ENCODE results near the gene GSN.

The GSN gene

DNA sequence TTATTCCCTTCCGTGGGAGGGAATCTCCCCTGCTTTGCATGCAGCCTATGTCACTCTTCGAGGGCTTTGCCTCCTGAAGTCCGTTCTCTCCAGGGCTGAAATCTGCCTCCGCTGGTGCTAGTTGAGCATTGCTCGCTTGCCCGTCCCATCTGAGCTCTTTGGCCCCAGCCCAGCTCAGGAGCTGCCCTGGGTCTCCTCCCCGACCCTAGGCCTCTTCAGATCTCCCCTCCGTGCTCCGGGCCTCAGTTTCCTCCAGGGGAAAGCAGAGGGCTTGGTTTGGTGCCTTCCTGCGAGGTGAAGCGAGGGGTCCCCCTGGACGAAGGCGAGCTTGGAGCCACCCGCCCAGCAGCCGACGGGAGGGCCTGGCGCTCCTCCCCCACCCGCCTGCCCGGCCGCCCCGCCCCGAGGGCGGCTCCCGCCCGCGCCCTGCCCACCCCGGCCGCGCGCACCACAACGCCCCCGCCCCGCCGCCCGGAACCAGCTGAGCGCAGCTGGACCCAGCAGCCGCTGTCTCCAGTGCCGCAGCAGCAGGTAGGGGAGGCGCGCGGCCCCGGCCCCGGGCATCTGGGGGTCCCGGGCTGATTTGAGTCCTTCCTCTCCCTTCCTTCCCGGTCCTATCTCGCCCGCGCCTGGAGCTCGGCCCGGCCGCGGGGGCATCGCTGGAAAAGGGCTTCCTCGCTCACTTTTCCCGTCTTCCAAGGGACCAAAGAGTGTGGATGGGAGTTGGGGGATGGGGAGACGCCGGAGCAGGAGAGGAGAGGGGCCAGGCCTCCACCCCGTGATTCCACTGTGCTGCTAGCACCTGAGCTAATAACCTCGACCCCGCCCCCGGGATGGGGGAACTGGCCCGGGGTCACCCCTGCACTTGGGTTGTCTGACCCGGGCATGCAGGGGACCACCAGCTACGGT is at the start of gene GSN:
Gene GSN, plus strand, starts transcription at position 474 of the 909 bp plus-strand sequence. CDS start 33,810 bp downstream, outside the sequence.
- TF ChIP-seq, protein P1, sequence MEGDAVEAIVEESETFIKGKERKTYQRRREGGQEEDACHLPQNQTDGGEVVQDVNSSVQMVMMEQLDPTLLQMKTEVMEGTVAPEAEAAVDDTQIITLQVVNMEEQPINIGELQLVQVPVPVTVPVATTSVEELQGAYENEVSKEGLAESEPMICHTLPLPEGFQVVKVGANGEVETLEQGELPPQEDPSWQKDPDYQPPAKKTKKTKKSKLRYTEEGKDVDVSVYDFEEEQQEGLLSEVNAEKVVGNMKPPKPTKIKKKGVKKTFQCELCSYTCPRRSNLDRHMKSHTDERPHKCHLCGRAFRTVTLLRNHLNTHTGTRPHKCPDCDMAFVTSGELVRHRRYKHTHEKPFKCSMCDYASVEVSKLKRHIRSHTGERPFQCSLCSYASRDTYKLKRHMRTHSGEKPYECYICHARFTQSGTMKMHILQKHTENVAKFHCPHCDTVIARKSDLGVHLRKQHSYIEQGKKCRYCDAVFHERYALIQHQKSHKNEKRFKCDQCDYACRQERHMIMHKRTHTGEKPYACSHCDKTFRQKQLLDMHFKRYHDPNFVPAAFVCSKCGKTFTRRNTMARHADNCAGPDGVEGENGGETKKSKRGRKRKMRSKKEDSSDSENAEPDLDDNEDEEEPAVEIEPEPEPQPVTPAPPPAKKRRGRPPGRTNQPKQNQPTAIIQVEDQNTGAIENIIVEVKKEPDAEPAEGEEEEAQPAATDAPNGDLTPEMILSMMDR (IDR thresholded peaks at IDR 0.05; ENCODE audit: insufficient read depth, missing control alignments), result no peak
- DNase-seq (ENCODE audit: insufficient read length, low spot score) (peak; percentile 65), FAIRE-seq (no peak)

DNA sequence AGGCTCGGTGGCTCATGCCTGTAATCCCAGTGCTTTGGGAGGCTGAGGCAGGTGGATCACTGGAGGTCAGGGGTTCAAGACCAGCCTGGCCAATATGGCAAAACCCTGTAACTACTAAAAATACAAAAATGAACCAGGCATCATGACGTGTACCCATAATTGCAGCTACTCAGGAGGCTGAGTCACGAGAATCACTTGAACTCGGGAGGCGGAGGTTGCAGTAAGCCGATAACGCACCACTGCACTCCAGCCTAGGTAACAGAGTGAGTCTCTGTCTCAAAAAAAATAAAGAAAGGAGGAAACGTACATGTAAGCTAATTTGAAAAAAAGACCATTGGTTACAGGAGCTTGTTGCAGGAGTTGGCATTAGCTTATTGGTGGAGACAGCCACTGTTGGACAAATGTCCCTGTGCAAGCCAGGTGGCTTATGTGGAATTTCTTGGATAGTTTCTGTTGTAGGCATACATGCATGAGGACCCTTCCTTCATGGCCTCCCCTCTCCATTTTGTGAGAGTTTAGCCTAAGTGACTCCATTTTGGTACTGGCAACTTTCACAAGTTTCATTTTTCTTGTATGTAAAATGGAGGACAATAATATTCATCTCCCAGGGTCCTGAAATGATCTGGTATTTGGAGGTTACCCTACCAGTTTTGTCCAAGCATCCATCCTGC is 49.5 kb upstream of the GSN start:
- TF ChIP-seq, protein P1 (IDR thresholded peaks at IDR 0.05; ENCODE audit: insufficient read depth, missing control alignments), result no peak
- FAIRE-seq (no peak), DNase-seq (ENCODE audit: insufficient read length, low spot score) (no peak)

DNA sequence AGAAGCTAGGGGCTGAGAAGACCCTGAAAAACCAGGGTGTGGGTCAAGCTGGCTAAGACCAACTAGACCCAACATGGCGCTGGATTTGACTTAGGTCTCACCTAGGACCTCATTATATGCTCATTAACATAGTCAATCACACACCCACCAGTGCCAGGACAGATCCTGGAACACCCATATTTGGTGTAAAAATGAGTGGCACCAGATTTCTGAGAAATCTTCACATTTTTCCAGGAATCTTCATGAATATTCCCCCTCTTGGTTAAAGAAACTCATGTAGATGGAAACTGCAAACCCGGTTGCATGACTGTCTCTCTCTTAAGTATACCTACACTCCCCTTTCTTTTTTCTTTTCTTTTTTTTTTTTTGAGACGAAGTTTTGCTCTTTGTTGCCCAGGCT is 48.4 kb upstream of the GSN start:
- TF ChIP-seq, protein P1 (IDR thresholded peaks at IDR 0.05; ENCODE audit: insufficient read depth, missing control alignments), result no peak
- FAIRE-seq, result no peak
- no peak for DNase-seq (ENCODE audit: insufficient read length, low spot score)

DNA sequence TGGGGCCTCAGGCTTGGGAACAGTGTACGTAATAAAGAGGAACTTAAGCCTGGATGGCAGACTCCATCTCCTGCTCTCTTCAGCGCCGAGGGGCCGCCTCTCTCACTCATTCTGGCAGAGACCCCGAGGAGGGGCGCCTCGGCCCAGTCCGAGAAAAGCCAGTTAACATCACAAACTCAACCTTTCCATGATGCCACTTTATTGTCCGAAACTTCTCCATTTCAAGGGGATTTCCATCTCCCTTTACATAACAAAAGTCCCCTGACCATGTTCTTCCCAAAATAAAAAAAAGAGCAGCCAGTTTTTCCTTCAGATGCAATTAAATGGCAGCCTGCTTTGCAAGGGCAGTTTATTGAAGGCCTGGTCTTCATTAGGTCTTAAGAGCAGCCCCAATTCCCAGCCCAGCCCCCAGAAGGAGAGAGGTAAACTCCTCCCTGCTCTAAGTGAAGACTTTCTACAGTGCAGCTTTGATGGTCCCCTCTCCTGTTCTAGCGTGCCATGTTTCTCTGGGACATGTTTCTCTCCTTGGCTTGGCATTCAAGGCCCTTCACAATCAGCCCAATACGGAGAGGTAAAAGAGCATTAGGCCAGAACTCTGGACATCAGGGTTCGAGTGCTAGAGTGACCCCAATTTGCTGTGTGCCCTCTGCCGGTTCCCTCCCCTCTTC is 46.8 kb upstream of the GSN start:
- FAIRE-seq, result no peak
- no peak for DNase-seq (ENCODE audit: insufficient read length, low spot score)
- TF ChIP-seq, protein P1 (IDR thresholded peaks at IDR 0.05; ENCODE audit: insufficient read depth, missing control alignments), result no peak

DNA sequence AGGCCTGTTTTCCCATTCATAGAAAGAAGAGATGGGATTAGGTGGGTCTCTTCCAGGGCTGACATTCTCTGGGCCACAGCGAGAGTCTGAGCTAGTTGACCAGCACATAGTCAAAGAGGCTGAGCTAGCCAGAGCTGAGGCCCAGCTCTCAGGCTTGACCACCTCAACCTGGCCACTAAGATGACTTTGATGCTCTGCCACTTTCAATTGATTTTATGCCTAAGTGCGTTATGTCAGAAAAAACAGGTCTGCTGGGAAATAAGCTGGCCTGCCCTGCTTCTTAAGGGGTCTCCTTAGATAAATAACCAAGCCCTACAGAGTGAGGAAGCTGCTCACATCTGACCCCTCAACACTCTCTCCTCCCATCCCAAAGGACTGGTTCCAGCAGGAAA is 46.3 kb upstream of the GSN start:
- TF ChIP-seq, protein P1 (IDR thresholded peaks at IDR 0.05; ENCODE audit: insufficient read depth, missing control alignments), result no peak
- no peak for FAIRE-seq
- DNase-seq (ENCODE audit: insufficient read length, low spot score), result no peak

DNA sequence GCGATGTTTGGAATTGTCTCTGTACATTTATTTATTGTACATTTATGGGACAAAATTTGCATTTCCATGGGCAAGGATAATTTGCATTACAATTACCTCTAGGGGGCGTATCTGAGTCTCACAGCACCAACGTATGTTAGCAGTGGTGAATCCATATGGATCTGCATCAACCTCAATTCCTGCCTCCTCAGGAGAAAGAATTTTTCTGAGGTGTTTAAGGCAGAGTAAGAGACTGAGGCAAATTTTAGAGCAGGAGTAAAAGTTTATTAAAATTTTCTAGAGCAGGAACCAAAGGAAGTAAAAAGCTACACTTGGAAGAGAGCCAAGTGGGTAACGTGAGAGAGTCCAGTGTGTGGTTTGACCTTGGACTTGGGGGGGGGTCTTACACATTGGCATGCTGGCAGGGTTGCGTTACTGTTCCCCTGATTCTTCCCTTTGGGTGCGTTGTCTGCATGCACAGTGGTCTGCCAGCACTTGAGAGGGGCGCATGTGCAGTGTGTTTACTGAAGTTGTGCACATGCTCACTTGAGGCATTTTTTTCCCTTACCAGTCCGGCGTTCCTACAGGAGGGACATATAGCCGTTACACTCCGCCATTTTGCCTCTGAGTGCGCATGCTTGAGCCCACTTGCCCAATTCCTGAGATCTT is 45.3 kb upstream of the GSN start:
- FAIRE-seq (no peak), DNase-seq (ENCODE audit: insufficient read length, low spot score) (no peak)
- TF ChIP-seq, protein P1 (IDR thresholded peaks at IDR 0.05; ENCODE audit: insufficient read depth, missing control alignments), result peak; percentile 75

All from D721Med (cell line).